Thyroid gland (tissue), 4 donors: Measurements from ENCODE around the gene JADE1.

Experiments
- POLR2A ChIP-seq, 2 donors: fragments of 450-650 bp; IDR thresholded peaks; one replicate each; pipeline ENCODE4 v1.6.1; 2017; ENCODE audit warnings: antibody characterized with exemption in 2 of 2, mild to moderate bottlenecking in 2 of 2, moderate library complexity in 1 of 2
- TF ChIP-seq, protein P1 (sequence below), 6 experiments: fragments of 200-600 bp in 3 of 6; fragments of 450-650 bp in 3 of 6; sonication (generic) in 3 of 6; IDR thresholded peaks; one replicate each; pipeline ENCODE4 v1.5.1; 2016 to 2019; ENCODE audit warnings: antibody characterized with exemption in 6 of 6, mild to moderate bottlenecking in 2 of 6, inconsistent platforms in 1 of 6, moderate library complexity in 1 of 6

DNA sequence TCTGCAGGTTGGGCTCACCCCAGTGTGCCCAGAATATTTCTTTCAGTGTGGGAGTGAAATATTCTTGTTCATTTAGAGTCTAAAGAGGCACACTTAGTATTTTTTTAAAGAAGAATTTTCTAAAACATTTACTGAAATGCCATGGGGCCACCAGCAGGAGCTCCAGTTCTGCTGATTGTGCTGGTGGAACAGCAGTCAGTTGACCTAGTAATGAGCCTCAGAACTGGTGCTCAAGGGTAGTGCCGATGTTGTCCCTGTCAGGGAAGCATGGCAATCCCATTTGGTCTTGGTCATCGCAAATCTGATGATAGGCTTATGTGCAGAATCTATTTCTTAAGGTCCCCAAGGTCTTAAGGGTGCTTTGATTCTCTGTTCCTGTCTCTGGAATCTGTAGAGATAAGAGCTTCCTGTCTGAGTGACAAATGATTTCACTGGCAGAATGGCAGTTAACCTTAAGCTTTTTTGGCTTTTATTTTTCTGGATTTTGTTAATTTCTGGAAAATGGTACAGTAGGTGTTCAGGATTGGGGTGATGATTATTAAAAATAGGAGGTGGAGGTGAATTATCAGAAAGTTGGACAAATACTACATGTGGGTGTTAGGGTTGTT lies 31.3 kb downstream of the JADE1 start:
- TF ChIP-seq, protein P1, sequence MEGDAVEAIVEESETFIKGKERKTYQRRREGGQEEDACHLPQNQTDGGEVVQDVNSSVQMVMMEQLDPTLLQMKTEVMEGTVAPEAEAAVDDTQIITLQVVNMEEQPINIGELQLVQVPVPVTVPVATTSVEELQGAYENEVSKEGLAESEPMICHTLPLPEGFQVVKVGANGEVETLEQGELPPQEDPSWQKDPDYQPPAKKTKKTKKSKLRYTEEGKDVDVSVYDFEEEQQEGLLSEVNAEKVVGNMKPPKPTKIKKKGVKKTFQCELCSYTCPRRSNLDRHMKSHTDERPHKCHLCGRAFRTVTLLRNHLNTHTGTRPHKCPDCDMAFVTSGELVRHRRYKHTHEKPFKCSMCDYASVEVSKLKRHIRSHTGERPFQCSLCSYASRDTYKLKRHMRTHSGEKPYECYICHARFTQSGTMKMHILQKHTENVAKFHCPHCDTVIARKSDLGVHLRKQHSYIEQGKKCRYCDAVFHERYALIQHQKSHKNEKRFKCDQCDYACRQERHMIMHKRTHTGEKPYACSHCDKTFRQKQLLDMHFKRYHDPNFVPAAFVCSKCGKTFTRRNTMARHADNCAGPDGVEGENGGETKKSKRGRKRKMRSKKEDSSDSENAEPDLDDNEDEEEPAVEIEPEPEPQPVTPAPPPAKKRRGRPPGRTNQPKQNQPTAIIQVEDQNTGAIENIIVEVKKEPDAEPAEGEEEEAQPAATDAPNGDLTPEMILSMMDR (IDR thresholded peaks at IDR 0.05) = no peak
- TF ChIP-seq POLR2A (IDR thresholded peaks at IDR 0.05) = no peak
